ENCODE results near the gene CELF1.

Gene CELF1

GRCh38 chr11:47507563-47508239, 45.2 kb downstream of the CELF1 start:
- in situ Hi-C loops (cut with MboI; ENCODE audit: low sequenced_read_pairs, unreplicated experiment), result no loop called here
- TF ChIP-seq, protein P1, sequence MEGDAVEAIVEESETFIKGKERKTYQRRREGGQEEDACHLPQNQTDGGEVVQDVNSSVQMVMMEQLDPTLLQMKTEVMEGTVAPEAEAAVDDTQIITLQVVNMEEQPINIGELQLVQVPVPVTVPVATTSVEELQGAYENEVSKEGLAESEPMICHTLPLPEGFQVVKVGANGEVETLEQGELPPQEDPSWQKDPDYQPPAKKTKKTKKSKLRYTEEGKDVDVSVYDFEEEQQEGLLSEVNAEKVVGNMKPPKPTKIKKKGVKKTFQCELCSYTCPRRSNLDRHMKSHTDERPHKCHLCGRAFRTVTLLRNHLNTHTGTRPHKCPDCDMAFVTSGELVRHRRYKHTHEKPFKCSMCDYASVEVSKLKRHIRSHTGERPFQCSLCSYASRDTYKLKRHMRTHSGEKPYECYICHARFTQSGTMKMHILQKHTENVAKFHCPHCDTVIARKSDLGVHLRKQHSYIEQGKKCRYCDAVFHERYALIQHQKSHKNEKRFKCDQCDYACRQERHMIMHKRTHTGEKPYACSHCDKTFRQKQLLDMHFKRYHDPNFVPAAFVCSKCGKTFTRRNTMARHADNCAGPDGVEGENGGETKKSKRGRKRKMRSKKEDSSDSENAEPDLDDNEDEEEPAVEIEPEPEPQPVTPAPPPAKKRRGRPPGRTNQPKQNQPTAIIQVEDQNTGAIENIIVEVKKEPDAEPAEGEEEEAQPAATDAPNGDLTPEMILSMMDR (IDR thresholded peaks at IDR 0.05; ENCODE audit: borderline replicate concordance, control extremely low read depth, extremely low read depth, insufficient read depth, missing control alignments), result no peak
- DNase-seq (ENCODE audit: low spot score), result no peak

GRCh38 chr11:47506795-47507562, 46.0 kb downstream of the CELF1 start:
- TF ChIP-seq, protein P1 (IDR thresholded peaks at IDR 0.05; ENCODE audit: borderline replicate concordance, control extremely low read depth, extremely low read depth, insufficient read depth, missing control alignments), result peak; percentile 5
- in situ Hi-C loops (cut with MboI; ENCODE audit: low sequenced_read_pairs, unreplicated experiment), result no loop called here

DNA sequence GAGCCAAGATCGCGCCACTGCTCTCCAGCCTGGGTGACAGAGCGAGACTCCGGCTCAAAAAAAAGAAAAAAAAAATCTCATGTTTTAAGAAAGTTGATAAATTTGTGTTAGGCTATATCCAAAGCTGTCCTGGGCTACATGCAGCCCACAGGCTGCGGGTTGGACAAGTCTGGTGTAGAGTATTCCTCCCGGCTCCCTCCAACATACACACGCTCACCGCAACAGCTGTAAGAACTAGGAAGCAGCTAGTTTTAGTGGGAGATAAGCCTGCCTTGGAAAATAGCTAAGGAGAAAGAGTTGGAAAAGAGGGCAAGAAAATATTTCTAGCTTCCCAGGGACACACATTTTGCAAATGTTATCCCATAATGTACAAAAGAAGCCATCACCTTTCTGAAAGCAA, 46.6 kb downstream of the CELF1 start:
- DNase-seq (ENCODE audit: low spot score), result no peak
- TF ChIP-seq, protein P1 (IDR thresholded peaks at IDR 0.05; ENCODE audit: borderline replicate concordance, control extremely low read depth, extremely low read depth, insufficient read depth, missing control alignments), result no peak
- in situ Hi-C loops (cut with MboI; ENCODE audit: low sequenced_read_pairs, unreplicated experiment), result no loop called here

More at GRCh38 chr11:47506795-47507562, 46.0 kb downstream of the CELF1 start:
- DNase-seq (ENCODE audit: low spot score), result peak; percentile 27

GRCh38 chr11:47504910-47505309, 48.0 kb downstream of the CELF1 start:
- DNase-seq (ENCODE audit: low spot score), result no peak
- TF ChIP-seq, protein P1 (IDR thresholded peaks at IDR 0.05; ENCODE audit: borderline replicate concordance, control extremely low read depth, extremely low read depth, insufficient read depth, missing control alignments), result no peak
- in situ Hi-C loops (cut with MboI; ENCODE audit: low sequenced_read_pairs, unreplicated experiment), result no loop called here

- no peak for DNase-seq (ENCODE audit: low spot score)
- in situ Hi-C loops (cut with MboI; ENCODE audit: low sequenced_read_pairs, unreplicated experiment), result no loop called here
- TF ChIP-seq, protein P1 (IDR thresholded peaks at IDR 0.05; ENCODE audit: borderline replicate concordance, control extremely low read depth, extremely low read depth, insufficient read depth, missing control alignments), result no peak
Measured at GRCh38 chr11:47503227-47503626, 49.7 kb downstream of the CELF1 start.

GRCh38 chr11:47502767-47503166, 50.2 kb downstream of the CELF1 start:
- TF ChIP-seq, protein P1 (IDR thresholded peaks at IDR 0.05; ENCODE audit: borderline replicate concordance, control extremely low read depth, extremely low read depth, insufficient read depth, missing control alignments), result no peak
- in situ Hi-C loops (cut with MboI; ENCODE audit: low sequenced_read_pairs, unreplicated experiment), result no loop called here
- DNase-seq (ENCODE audit: low spot score), result no peak

Data from GM13976 (cell line).